HG02840 (cell line): Measurements from ENCODE around the gene PTPN13.
"Not testable (repeated sequence)": the region's sequence is repeated elsewhere in the genome, so short reads cannot be mapped to it uniquely, and the experiment has no call there.

Source experiments
- ATAC-seq: cut with Tn5 transposase; IDR thresholded peaks from one replicate; pipeline ENCODE4 v1.9.1; 2021; ENCODE audit warnings: mild to moderate bottlenecking, moderate library complexity, moderate number of reproducible peaks; ENCODE audit not compliant: unreplicated experiment, low FRiP score

PTPN13 gene

DNA sequence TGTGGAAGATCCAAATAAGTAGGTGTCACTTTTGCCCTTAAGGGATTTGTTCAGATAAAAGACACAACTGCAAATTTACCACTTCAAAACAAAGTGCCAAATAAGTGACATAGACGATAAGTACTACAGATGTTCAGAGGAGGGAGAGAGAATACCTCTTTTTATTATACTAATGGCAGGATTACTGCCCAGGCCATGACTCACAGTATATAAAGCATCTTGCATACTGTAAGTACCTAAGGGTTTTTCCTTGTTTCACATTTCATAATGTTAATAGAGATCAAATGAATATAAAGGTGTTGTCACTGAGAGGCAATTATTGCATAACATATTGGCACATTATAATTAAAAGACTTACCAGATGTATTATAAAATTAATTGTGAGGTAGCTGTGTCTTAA lies 46.4 kb downstream of the PTPN13 start:
- ATAC-seq: no peak

DNA sequence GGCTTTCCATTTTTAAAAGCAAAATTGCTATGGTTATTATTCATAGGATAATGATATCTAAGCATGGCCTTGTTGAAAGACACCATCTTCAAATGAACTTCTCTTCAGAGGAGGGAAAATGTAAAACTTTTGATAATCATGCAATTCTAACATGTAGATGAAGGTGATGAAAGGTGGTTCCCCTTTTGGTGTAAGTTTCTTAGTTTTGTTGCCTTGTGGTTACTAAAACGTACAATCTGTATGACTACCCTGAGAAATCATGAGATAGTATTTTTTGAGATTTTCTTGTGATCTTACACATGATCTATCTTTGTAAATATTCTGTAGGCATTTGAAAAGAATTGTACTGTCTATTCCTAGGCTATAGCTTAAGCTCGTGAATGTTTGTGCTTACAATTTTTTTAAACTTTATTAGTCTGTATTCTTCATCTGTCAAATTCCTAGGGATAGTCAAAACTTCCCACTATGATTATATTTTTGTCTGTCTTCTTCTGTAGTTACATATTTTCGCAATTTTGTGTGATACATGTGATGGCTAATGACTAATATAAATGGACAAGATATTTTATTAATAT lies 47.5 kb downstream of the PTPN13 start:
- ATAC-seq: no peak

DNA sequence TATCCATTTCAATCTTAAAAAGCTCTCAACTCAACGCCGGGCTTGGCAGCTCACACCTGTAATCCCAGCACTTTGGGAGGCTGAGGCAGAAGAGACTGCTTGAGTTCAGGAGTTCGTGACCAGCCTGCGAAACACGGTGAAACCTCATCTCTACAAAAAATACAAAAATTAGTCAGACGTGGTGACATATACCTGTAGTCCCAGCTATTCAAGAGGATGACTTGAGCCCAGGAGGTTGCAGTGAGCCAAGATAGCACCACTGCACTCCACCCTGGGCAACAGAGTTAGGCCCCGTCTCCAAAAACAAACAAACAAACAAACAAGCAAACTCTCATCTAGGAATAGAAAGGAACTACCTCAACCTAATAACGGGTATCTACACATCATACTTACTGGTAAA lies 50.8 kb downstream of the PTPN13 start:
- no peak for ATAC-seq

DNA sequence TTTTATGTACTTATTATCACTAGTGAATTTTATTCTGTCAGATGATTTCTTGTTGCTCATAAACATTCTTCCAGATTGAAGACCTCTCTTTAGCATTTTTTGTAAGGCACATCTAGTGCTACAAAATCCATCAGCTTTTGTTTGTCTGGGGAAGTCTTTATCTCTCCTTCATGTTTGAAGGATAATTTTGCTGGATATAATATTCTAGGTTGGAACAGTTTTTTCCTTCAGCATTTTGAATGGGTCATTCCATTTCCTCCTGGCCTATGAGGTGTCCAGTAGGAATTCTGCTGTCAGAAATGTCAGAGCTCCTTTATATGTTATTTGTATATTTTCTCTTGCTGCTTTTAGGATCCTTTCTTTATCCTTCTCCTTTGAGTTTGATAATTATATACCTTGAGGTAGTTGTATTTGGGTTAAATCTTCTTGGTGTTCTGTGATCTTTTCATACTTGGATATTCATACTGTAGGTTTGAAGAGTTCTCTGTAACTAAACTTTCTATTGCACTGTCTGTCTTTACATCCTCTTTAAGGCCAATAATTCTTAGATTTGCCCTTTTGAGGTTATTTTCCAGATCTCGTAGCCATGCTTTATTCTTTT lies 58.3 kb downstream of the PTPN13 start:
- ATAC-seq: no peak

DNA sequence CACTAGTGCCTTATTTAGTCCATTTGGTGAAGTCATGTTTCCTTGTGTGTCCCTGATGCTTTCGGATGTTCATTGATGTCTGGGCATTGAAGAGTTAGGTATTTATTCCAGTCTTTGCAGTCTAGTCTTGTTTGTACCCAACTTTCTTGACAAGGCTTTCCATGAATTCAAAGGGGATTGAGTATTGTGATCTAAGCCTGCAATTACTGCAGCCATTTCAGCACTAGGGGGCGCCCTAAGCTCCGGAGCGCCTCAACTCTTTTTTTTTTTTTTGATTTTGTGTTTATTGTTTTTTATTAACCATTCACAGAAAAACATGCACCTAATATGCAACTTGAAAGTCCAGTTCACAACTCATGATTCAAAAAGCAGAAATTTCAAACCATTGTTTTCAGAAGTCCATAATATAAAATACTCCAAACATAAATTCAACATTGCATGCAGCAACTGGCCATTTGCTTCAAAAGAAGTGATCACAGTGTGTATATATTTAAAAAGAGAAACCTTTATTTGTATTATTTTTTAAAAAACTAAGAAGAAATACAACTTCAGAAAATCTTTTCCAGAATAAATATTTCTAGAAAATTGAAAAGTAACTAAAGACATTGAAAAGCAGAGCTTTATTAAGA lies 59.2 kb downstream of the PTPN13 start:
- no peak for ATAC-seq

DNA sequence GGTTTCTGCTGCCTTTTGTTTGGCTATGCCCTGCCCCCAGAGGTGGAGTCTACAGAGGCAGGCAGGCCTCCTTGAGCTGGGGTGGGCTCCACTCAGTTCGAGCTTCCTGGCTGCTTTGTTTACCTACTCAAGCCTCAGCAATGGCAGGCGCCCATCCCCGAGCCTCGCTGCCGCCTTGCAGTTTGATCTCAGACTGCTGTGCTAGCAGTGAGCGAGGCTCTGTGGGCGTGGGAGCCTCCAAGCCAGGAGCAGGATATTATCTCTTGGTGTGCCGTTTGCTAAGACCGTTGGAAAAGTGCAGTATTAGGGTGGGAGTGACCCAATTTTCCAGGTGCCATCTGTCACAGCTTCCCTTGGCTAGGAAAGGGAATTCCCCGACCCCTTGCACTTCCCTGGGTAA lies 62.7 kb downstream of the PTPN13 start:
- ATAC-seq: not testable (repeated sequence)

DNA sequence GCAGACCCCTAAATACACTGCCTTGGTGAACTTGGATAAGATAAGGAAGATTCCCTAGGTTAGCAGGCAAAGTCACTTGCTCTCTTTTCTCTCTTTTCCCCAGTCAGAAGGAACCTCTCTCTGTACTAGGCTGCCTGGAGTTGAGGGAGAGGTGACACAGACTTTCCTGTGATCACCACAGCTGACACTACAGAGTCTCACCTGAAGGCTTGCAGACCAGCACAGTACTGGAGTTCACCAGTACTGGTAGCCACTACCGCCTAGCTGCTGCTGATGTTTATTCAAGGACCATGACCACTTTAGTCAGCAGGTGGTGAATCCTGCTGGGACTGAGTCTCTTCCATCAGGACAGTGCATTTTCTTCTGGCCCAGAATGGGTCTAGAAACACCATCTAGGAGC lies 63.3 kb downstream of the PTPN13 start:
- no peak for ATAC-seq

DNA sequence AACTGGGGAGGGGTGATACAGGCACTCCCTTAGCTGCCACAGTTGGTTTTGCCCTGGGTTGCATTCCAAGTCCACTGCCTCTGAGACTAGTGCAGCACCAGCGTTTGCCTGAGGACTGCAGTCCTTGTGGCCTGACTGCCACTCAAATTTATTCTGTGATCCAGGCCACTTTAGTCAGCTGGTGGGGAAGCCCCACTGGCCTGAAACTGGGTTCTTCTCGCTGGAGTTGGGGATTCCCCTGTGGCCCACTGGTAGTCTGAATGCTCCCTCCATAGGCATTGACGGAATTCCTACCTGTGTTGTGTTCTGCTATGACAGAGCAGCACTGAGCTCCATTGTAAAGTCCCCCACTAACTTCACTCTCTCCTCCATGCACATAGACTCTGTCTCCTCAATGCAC lies 63.8 kb downstream of the PTPN13 start:
- no peak for ATAC-seq

DNA sequence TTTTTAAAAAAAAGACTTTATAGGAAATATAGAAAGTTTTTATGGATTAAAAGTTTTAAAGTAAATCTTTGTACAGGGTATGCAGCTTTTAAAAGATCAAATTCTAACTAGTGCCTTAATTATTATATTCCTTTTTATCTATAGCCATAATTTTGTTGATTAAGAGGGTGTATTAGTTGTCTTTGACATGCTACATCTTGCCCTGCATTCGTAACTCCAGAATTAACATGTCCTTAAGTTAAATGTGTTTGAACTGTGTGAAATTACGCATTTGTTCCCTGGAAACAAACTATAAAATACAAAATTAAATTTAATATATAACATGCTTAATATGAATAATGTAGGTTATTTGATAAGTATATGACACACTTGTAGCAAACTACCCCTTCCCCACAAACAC lies 66.3 kb downstream of the PTPN13 start:
- no peak for ATAC-seq

DNA sequence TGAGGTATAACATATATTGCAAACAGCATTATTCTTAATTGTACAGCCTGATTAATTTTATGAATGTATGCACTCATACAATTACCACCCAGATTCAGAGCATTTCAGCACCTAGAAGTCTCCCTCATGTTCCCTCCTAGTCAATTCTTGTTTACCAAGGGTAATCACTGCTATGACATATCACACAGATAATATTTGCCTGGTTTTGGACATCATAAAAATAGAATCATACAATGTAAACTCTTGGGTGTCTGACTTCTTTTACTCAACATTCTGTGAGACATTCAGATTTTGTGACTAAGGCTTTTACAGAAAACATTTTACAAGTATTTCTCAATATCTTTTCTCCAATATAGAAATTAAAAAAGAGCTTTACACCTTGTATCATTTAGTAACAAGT lies 66.9 kb downstream of the PTPN13 start:
- no peak for ATAC-seq

DNA sequence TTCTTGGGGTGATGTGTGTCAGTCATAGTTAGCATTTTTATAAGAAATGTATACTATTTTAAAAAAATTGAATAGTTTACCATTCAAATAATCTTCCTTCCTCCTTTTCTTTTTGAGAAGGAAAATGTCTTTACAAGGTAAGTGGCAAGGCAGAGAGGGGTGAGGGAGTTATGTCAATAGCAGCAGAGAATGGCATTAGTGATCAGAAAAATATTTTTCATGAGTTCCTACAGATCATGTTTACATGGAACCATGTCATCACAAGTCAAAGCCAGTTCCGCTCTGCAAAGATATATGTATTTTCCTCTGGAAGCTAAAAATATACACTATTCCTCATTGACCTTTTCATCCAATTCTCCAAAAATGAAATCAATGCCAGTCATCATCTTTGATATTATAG lies 67.3 kb downstream of the PTPN13 start:
- ATAC-seq: no peak

DNA sequence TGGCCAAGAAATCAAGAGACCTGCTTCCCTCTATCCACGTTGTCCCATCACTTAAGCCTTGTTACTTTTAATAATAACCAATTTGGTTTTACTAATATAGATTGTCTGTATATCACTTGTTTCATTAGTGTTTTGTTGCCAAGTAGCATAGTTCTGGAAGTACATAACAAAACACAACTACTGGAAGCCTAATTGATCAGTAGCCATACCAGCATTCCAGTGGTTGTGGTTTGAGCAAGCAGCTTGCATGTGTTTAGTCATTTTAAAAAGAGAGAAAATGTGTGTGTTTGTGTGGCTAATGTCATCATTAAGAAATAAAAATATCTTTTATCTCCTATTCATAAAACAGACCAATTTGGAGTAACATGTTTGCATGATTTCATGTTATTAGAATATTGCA lies 70.8 kb downstream of the PTPN13 start:
- no peak for ATAC-seq

DNA sequence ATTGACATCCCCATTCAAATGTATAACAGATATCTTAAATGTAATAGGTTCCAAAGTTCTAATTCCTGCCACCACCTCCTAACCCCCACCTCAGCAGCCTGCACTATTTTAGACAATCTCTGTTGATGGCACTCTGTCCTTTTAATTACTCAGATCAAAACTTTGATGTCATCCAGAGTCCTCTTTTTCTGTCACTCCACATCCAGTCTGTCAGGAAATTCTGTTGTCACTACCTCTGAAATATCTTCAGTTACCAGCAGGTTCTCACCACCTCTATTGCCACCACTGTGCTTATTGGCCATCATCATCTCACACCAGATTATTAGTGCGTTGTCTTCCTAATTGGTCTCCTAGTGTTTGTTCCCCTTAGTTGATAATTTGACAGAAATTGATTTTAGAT lies 76.2 kb downstream of the PTPN13 start:
- no peak for ATAC-seq

DNA sequence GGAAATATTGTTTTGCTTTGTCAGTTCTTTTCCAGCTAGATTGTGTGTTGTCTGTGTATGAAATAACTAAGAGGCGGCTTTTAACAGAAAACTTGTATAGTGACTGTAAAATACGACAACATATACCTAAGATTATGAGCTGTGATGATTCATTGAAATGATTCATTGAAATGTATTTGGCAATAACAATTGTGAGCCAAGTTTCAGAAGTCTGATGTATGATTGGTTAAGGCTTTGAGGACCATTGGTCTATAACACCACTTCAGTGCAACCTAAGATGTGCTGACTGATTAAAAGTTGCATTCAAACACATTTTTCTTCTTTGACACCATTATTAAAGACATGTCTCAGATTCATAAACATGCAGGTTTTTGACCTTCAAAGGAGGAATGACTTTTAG lies 76.6 kb downstream of the PTPN13 start:
- ATAC-seq: no peak

DNA sequence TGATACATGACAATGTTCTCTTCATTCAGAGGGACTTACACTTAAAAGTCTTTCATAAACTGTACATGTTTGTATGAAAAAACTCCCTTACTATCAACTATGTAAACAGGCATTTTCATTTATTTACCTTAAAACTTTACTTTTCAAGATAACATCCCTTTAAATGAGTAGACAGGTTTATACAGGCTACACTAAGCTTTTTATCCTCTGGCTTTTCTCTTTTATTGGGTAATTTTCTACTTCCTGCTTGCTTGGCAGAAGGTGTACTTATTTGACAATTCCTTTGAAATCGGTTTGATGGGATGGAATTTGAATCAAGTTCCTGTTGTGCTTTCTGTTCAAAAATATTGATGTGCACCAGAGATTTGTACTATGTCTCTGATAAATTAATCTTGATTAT lies 81.4 kb downstream of the PTPN13 start:
- ATAC-seq: no peak

DNA sequence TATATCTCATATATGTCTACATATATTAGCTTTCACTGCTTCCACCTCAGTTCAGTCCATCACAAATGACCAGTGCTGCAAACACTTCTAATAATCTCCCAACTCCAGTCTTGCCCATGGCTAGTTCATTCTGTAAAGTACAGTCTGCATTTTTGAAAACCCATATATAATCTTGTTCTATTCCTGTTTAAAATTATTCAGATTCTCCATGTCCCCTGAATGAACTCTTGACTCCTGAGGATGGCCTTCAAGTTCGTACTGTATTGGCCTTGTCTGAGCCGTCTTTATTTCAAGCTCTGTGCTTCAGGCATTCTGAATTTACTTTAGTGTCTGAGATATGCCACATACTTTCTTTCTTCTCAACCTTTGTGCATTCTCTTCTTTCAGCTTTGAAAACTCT lies 84.7 kb downstream of the PTPN13 start:
- ATAC-seq: no peak

DNA sequence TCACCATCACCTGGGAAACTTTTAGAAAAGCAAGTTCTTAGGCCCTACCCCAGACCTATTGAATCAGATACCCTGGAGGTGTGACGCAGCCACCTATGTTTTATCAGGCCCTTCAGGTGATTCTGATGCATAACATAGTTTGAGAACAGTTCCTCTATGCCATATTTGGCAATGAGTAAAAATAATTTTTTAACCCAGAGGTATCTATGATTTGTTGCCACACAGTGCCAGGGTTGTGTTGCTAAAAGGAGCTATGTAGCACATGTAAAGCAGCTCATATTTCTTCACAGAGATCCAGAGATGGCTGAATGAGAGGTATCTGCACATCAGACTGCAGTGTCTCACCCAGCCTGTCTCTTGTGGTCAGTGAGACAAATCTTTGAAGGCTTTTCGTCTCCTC lies 85.3 kb downstream of the PTPN13 start:
- no peak for ATAC-seq

DNA sequence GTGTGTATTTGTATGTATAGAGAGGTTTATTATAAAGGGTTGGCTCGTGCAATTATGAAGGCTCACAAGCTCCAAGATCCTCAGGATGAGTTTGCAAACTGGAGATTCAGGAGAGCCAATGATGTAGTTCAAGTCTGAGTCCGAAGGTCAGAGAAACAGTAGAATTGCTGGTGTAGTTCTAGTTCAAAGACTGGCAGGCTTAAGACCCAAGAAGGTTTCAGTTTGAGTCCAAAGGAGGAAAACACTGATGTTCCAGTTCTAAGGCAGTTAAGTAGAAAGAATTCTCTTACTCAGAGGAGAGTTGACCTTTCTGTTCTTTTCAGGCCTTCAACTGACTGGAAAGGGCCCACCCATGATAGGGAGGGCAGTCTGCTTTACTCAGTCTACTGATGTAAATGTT lies 89.1 kb downstream of the PTPN13 start:
- ATAC-seq: no peak

DNA sequence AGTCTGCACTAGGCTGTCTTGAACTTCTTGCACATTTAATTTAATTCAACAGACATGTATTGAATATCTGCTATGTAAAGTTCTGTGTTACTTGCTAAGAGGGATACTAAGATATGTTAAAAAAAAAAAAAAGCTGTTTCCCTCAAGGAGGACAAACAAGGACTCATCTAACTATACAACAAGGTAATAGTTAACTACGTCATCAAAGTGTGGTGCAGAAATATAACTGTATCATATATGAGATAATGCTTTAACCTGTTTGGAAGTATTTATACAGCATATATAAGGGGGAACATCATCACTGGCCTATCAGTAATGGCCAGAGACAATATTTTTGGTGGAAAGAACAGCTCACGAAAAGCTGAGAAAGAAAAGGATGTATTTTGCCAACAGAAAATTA lies 89.9 kb downstream of the PTPN13 start:
- no peak for ATAC-seq

DNA sequence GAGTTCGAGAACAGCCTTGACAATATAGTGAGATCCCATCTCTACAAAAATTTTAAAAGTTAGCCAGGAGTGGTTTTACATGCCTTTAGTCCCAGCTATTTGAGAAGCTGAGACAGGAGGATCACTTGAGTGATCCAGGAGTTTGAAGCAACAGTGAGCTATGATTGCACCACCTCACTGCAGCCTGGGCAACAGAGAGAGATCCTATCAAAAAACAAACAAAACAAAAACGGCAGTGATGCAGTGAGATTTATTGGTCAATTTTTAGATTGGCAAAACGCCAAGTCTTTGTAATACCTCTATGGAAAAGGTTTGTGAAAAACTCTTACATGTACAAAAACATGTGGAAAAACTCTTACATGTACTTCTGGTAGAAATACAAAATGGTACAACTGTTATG lies 91.3 kb downstream of the PTPN13 start:
- no peak for ATAC-seq

DNA sequence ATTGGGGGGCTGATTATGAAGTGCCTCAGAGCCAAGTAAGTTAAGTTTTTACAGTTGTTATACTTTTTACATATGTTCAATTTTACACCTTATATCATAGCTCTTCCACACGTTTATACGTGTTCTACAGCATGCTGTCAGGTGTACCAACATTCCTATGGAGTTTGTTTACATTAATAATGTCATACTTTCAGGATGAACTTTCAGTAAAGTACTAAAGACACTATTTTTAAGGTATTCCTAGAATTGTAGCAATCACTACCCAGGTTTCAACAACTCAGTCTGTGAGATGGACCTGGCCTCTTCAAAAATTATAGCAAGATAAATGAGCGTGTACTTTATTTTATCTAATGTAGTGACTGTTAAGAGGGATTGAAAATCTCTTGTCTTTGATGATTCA lies 92.6 kb downstream of the PTPN13 start:
- no peak for ATAC-seq

DNA sequence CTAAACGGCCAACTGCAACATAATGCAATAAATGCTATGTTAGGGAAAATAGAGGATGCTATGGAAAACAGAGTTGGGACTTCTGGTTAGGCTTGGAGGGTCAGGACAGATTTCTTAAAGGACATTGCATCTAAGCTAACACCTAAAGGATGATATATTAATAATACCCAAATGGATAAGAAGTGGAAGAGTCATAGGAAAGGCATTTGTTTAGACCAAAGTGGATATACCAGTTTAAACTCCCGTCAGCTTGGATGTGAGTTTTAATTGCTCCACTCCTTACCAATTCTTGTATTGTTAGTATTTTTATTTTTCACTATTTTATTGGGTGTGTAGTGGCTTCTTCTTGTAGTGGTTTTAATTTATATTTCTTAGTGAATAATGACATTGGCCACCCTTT lies 93.9 kb downstream of the PTPN13 start:
- ATAC-seq: no peak
